Measurements from ENCODE around the gene TARDBP. TPM values are rescaled to one million over a fixed set of nuclear protein-coding genes. Genes with fewer than 3 reads are reported as not detected.

Gene TARDBP
- total RNA-seq, 1 donor from 2014 or later: 117 TPM

- Histone ChIP-seq H3K27me3 (ENCODE audit: low read depth) (no peaks in the 10 kb centered on the region), H3K4me1 (peaks cover 18% of the 10 kb centered on the region), H3K27ac (no peak overlapping the region), H3K4me3 (no peak overlapping the region), H3K36me3 (no peaks in the 10 kb centered on the region), H3K9me3 (no peaks in the 10 kb centered on the region)
- intact Hi-C loops (cut with DNase I): no loop called here
- no peak for TF ChIP-seq CTCF (IDR thresholded peaks at IDR 0.05)
- DNase-seq (no peak), ATAC-seq (no peak)
Observed at GRCh38 chr1:10969971-10970332, 42.5 kb upstream of the TARDBP start.

- ATAC-seq (peak in 1 of 2 donors; percentile 34), DNase-seq (no peak)
Observed at GRCh38 chr1:10973552-10973951, 38.9 kb upstream of the TARDBP start.

GRCh38 chr1:10973956-10974881 lies 38.2 kb upstream of the TARDBP start:
- Histone ChIP-seq H3K4me3 (no peak overlapping the region), H3K27ac (no peak overlapping the region), H3K36me3 (no peaks in the 10 kb centered on the region), H3K9me3 (no peaks in the 10 kb centered on the region), H3K27me3 (ENCODE audit: low read depth) (no peaks in the 10 kb centered on the region), H3K4me1 (peaks cover 3% of the 10 kb centered on the region)
- ATAC-seq (no peak), DNase-seq (no peak)
- TF ChIP-seq CTCF (IDR thresholded peaks at IDR 0.05): no peak
- intact Hi-C loops (cut with DNase I): no loop called here

More at GRCh38 chr1:10973552-10973951, 38.9 kb upstream of the TARDBP start:
- no peaks in the 10 kb centered on the region for H3K27me3 ChIP-seq (ENCODE audit: low read depth)
- H3K9me3 ChIP-seq: no peaks in the 10 kb centered on the region
- no peak overlapping the region for H3K27ac ChIP-seq
- H3K4me3 ChIP-seq: no peak overlapping the region
- no peaks in the 10 kb centered on the region for H3K4me1 ChIP-seq
- no peaks in the 10 kb centered on the region for H3K36me3 ChIP-seq
- no peak for TF ChIP-seq CTCF (IDR thresholded peaks at IDR 0.05)
- intact Hi-C loops (cut with DNase I): no loop called here

- peak in 1 of 2 donors; percentile 35 for ATAC-seq
- TF ChIP-seq CTCF (IDR thresholded peaks at IDR 0.05): no peak
Observed at GRCh38 chr1:10975567-10976326, 36.7 kb upstream of the TARDBP start.

GRCh38 chr1:10978719-10979118 lies 33.7 kb upstream of the TARDBP start:
- H3K4me1 ChIP-seq: peaks cover 20% of the 10 kb centered on the region
- TF ChIP-seq CTCF (IDR thresholded peaks at IDR 0.05): no peak

More at GRCh38 chr1:10975567-10976326, 36.7 kb upstream of the TARDBP start:
- Histone ChIP-seq H3K4me1 (peaks cover 18% of the 10 kb centered on the region), H3K36me3 (no peaks in the 10 kb centered on the region), H3K27ac (no peak overlapping the region), H3K27me3 (ENCODE audit: low read depth) (no peaks in the 10 kb centered on the region), H3K4me3 (no peak overlapping the region), H3K9me3 (no peaks in the 10 kb centered on the region)
- intact Hi-C loops (cut with DNase I): no loop called here
- no peak for DNase-seq

More at GRCh38 chr1:10978719-10979118, 33.7 kb upstream of the TARDBP start:
- ATAC-seq (no peak), DNase-seq (no peak)
- no peak overlapping the region for H3K4me3 ChIP-seq
- H3K9me3 ChIP-seq: no peaks in the 10 kb centered on the region
- H3K36me3 ChIP-seq: no peaks in the 10 kb centered on the region
- no peak overlapping the region for H3K27ac ChIP-seq
- intact Hi-C loops (cut with DNase I): no loop called here
- H3K27me3 ChIP-seq (ENCODE audit: low read depth): no peaks in the 10 kb centered on the region
